ENCODE measurements around the gene DCP1B.

GRCh38 chr12:1934068-1934467, 70.2 kb downstream of the DCP1B start:
- TF ChIP-seq EP300 (IDR thresholded peaks at IDR 0.05) (no peak), CTCF (IDR thresholded peaks at IDR 0.05) (no peak)
